Measurements from ENCODE around the gene MRPL43.

- TF ChIP-seq CEBPB (IDR thresholded peaks at IDR 0.05; ENCODE audit: low read depth) (no peak), TCF7L2 (IDR thresholded peaks at IDR 0.05; ENCODE audit: borderline replicate concordance, extremely low read depth, insufficient read depth, insufficient read length) (no peak), CTCF (IDR thresholded peaks at IDR 0.05 in 2 of 3, conservative IDR thresholded peaks at IDR 0.05 in 1 of 3; ENCODE audit: borderline replicate concordance in 1 of 3, insufficient read depth in 1 of 3, low read depth in 2 of 3, low read length in 2 of 3) (no peak), POLR2AphosphoS5 (IDR thresholded peaks at IDR 0.05; ENCODE audit: low read depth, low read length) (0 out of 2 replicates have a peak, but pooled peaks have one; percentile 22), EZH2 (IDR thresholded peaks at IDR 0.05) (no peak)
These were observed 17.0 kb downstream of the MRPL43 start for GRCh38 chr10:100970076-100970913.

Measured in HCT116 (cell line).